Trophoblast cell (in vitro differentiated cells and primary cell): ENCODE measurements around the gene ABTB2.

ENCODE experiments used
- DNase-seq, 2 donors: peaks; one replicate each; pipeline ENCODE4 v3.0.0-alpha.2; 2016
- H2AFZ ChIP-seq: 2 replicates; pipeline ENCODE4 v1.6.1; 2013; ENCODE audit warnings: low read length, moderate library complexity, mild to moderate bottlenecking; ENCODE audit not compliant: insufficient read depth, poor library complexity
- H2AK5ac ChIP-seq: 2 replicates; pipeline ENCODE4 v1.6.1; 2013; ENCODE audit warnings: mild to moderate bottlenecking, low read length
- H2BK120ac ChIP-seq: 2 replicates; pipeline ENCODE4 v1.6.1; 2013; ENCODE audit warnings: low read length, mild to moderate bottlenecking, moderate library complexity; ENCODE audit not compliant: insufficient read depth, poor library complexity
- H2BK12ac ChIP-seq: 2 replicates; pipeline ENCODE4 v1.6.1; 2013; ENCODE audit warnings: mild to moderate bottlenecking, low read length, moderate library complexity
- H2BK5ac ChIP-seq: 2 replicates; pipeline ENCODE4 v1.6.1; 2013; ENCODE audit warnings: low read length, low read depth, moderate library complexity, mild to moderate bottlenecking; ENCODE audit not compliant: poor library complexity
- H3K14ac ChIP-seq: 2 replicates; pipeline ENCODE4 v1.6.1; 2013; ENCODE audit warnings: mild to moderate bottlenecking, low read length
- H3K18ac ChIP-seq: 2 replicates; pipeline ENCODE4 v1.6.1; 2013; ENCODE audit warnings: mild to moderate bottlenecking, low read length
- H3K23ac ChIP-seq: 2 replicates; pipeline ENCODE4 v1.6.1; 2013; ENCODE audit warnings: low read length
- H3K27ac ChIP-seq: 2 replicates; pipeline ENCODE4 v1.5.1; 2013; ENCODE audit warnings: low read depth, mild to moderate bottlenecking, inconsistent platforms, low read length, moderate library complexity
- H3K27me3 ChIP-seq: 2 replicates; pipeline ENCODE4 v1.6.1; 2013; ENCODE audit warnings: inconsistent platforms, mild to moderate bottlenecking, low read length, moderate library complexity; ENCODE audit not compliant: insufficient read depth
- H3K36me3 ChIP-seq, 2 experiments: 1 replicate in 1 of 2; 2 replicates in 1 of 2; pipeline ENCODE4 v1.6.1; 2013; ENCODE audit warnings: low read length in 2 of 2, mild to moderate bottlenecking in 2 of 2, moderate library complexity in 1 of 2; ENCODE audit not compliant: insufficient read depth in 2 of 2, control insufficient read depth in 1 of 2
- H3K4ac ChIP-seq: 2 replicates; pipeline ENCODE4 v1.6.1; 2013; ENCODE audit warnings: low read depth, mild to moderate bottlenecking, low read length, moderate library complexity
- H3K4me1 ChIP-seq, 2 experiments: 1 replicate in 1 of 2; 2 replicates in 1 of 2; pipeline ENCODE4 v1.6.1; 2013; ENCODE audit warnings: low read length in 2 of 2, mild to moderate bottlenecking in 2 of 2, moderate library complexity in 1 of 2; ENCODE audit not compliant: insufficient read depth in 2 of 2, control insufficient read depth in 1 of 2
- H3K4me2 ChIP-seq: 2 replicates; pipeline ENCODE4 v1.6.1; 2013; ENCODE audit warnings: inconsistent platforms, mild to moderate bottlenecking, low read length, moderate library complexity
- H3K4me3 ChIP-seq: 2 replicates; pipeline ENCODE4 v1.5.1; 2013; ENCODE audit warnings: mild to moderate bottlenecking, low read depth, low read length, inconsistent platforms
- H3K79me1 ChIP-seq: one replicate; pipeline ENCODE4 v1.6.1; 2013; ENCODE audit warnings: low read length
- H3K79me2 ChIP-seq: 2 replicates; pipeline ENCODE4 v1.6.1; 2013; ENCODE audit warnings: low read length, mild to moderate bottlenecking; ENCODE audit not compliant: control insufficient read depth, insufficient read depth, poor library complexity
- H3K9ac ChIP-seq: 2 replicates; pipeline ENCODE4 v1.6.1; 2013; ENCODE audit warnings: mild to moderate bottlenecking, low read length
- H3K9me3 ChIP-seq: 2 replicates; pipeline ENCODE4 v1.6.1; 2013; ENCODE audit warnings: low read depth, mild to moderate bottlenecking, control low read depth, inconsistent platforms, low read length; ENCODE audit not compliant: insufficient read depth
- H4K12ac ChIP-seq: 2 replicates; pipeline ENCODE4 v1.6.1; 2013; ENCODE audit warnings: low read depth, mild to moderate bottlenecking, low read length, moderate library complexity
- H4K8ac ChIP-seq: 2 replicates; pipeline ENCODE4 v1.6.1; 2013; ENCODE audit warnings: low read depth, mild to moderate bottlenecking, low read length, moderate library complexity
- H4K91ac ChIP-seq: one replicate; pipeline ENCODE4 v1.6.1; 2013; ENCODE audit warnings: low read depth, mild to moderate bottlenecking, low read length, moderate library complexity
- WGBS: extraction: QIAGEN DNeasy Blood & Tissue Kit; methylation state at CpG from one replicate; pipeline ENCODE4 v1.1.7; 2013; ENCODE audit warnings: missing lambda C conversion rate; ENCODE audit not compliant: insufficient read length, insufficient coverage; ENCODE audit errors: extremely low coverage; 5-methylcytosine and 5-hydroxymethylcytosine counted together

The ABTB2 gene

DNA sequence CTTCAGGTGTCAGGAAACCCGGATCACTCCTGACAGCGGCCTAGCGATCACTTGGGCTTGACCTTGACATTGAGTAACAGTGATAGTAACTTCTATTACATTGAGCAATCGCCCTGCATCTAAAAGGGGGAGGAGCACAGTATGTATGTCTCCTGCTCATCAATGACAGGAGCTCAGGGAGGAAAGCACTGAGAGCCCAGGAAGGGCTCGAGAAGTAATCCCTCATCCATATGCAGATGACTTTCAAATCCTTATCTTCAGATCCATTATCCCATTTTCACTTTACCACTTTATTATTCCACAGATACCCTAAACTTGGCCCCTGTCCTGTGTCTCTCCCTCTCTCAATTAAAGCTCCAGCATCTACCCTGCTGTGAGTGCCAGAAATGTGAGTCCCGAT lies 47.8 kb downstream of the ABTB2 start:
- no CpG with 5 or more reads among the region's 6 CpGs for WGBS
- no peak overlapping the region for H3K18ac ChIP-seq
- H3K14ac ChIP-seq: no peak overlapping the region
- no peak overlapping the region for H2AK5ac ChIP-seq
- H3K4me3 ChIP-seq: no peak overlapping the region
- peaks cover 8 to 10% of the 10 kb centered on the region in 2 experiments for H3K4me1 ChIP-seq
- H2AFZ ChIP-seq: no peak overlapping the region
- H2BK12ac ChIP-seq: no peak overlapping the region
- no peaks in the 10 kb centered on the region for H3K79me1 ChIP-seq
- H3K36me3 ChIP-seq: peaks cover 2 to 5% of the 10 kb centered on the region in 2 experiments
- H4K8ac ChIP-seq: no peak overlapping the region
- no peak overlapping the region for H3K4me2 ChIP-seq
- no peaks in the 10 kb centered on the region for H3K9me3 ChIP-seq
- no peak overlapping the region for H4K12ac ChIP-seq
- H2BK120ac ChIP-seq: no peak overlapping the region
- no peaks in the 10 kb centered on the region for H3K27me3 ChIP-seq
- no peak overlapping the region for H3K23ac ChIP-seq
- DNase-seq: peak in 1 of 2 donors; percentile 35
- H3K4ac ChIP-seq: peak overlapping the region; percentile 22
- no peaks in the 10 kb centered on the region for H3K79me2 ChIP-seq
- no peak overlapping the region for H2BK5ac ChIP-seq
- H4K91ac ChIP-seq: no peak overlapping the region
- no peak overlapping the region for H3K27ac ChIP-seq
- H3K9ac ChIP-seq: no peak overlapping the region

DNA sequence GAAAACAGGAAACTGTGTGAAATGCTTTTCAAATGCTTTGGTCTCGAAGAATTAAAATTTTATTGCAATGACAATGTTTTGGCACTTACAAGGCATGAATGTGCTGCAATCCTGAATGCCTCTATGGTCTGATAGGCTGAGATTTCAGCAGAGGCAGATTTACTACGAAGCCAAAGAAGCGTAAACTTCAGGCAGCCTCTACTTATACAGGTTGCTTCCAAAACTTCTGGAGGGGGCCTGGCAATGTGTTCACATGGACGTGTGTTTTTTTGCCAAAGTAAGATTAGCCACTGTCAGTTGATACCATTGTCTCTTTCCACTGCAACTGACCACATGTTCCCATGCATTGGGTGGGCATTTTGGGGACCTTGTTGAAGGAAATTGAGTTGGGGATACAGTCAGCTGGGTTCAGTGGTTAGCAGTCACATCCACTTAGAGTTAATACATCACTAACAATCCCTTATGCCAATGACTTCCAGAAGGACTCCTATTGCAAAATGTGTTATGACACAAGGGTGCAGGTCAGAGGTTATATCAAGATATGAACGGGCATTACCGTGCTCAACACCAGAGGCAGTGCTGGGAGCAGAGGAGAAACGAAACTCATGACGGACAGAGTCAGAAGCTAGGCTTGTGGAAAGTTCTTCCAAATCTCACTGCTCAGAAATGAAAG lies 48.8 kb downstream of the ABTB2 start:
- no peak overlapping the region for H2AFZ ChIP-seq
- no peak overlapping the region for H4K91ac ChIP-seq
- H3K4me3 ChIP-seq: no peak overlapping the region
- H3K9ac ChIP-seq: no peak overlapping the region
- no peak overlapping the region for H3K18ac ChIP-seq
- no peak overlapping the region for H4K12ac ChIP-seq
- H3K79me1 ChIP-seq: no peaks in the 10 kb centered on the region
- no peak overlapping the region for H4K8ac ChIP-seq
- H3K4ac ChIP-seq: no peak overlapping the region
- no peak overlapping the region for H2AK5ac ChIP-seq
- H2BK120ac ChIP-seq: no peak overlapping the region
- no peak overlapping the region for H3K14ac ChIP-seq
- no peak overlapping the region for H3K4me2 ChIP-seq
- H3K79me2 ChIP-seq: no peaks in the 10 kb centered on the region
- WGBS: no CpG with 5 or more reads among the region's 8 CpGs
- H2BK5ac ChIP-seq: no peak overlapping the region
- H3K23ac ChIP-seq: no peak overlapping the region
- H2BK12ac ChIP-seq: no peak overlapping the region
- H3K36me3 ChIP-seq: peaks cover 2 to 4% of the 10 kb centered on the region in 2 experiments
- peak; percentile 75 to 89 for DNase-seq
- H3K9me3 ChIP-seq: no peaks in the 10 kb centered on the region
- no peaks in the 10 kb centered on the region for H3K27me3 ChIP-seq
- H3K27ac ChIP-seq: no peak overlapping the region
- peaks cover 8 to 10% of the 10 kb centered on the region in 2 experiments for H3K4me1 ChIP-seq

DNA sequence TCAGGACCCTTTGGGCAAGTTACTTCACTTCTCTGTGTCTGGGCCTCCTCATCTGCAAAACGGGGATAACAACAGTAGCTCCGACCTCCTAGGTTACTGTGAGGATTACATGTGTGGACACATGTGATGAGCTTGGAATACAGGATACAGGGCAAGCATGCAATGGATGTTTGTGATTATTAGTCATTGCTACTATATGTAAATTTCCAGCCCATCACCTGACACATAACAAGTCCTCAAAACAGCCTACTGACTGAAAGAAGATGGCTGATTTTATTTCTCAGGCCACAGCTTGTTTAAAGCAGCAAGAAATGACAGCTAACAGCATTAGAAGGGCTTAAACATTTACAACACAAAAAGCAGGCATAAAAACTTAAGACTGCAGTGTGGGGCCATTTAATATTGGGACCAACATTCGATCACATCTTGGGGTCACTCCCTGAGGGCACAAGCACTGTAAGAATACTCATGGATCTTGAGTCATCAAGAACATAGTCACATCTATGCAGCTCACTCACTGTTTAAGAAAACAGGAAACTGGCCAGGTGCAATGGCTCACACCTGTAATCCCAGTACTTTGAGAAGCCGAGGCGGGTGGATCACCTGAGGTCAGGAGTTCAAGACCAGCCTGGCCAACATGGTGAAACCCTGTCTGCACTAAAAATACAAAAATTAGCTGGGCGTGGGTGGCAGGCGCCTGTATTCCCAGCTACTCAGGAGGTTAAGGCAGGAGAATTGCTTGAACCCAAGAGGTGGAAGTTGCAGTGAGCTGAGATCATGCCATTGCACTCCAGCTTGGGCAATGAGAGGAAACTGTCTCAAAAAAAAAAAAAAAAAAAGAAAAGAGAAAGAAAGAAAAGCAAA lies 49.5 kb downstream of the ABTB2 start:
- Histone ChIP-seq H3K79me1 (no peaks in the 10 kb centered on the region), H2BK5ac (no peak overlapping the region), H4K12ac (no peak overlapping the region), H3K23ac (no peak overlapping the region), H3K14ac (no peak overlapping the region), H3K4me2 (no peak overlapping the region), H3K9me3 (no peaks in the 10 kb centered on the region), H3K36me3 (no peaks in the 10 kb centered on the region), H4K8ac (no peak overlapping the region), H3K27ac (no peak overlapping the region), H2AK5ac (no peak overlapping the region), H3K4me3 (no peak overlapping the region), H2BK12ac (no peak overlapping the region), H4K91ac (no peak overlapping the region), H2BK120ac (no peak overlapping the region), H3K18ac (no peak overlapping the region), H3K9ac (no peak overlapping the region), H3K79me2 (no peaks in the 10 kb centered on the region), H2AFZ (no peak overlapping the region), H3K4me1 (peaks cover 5 to 9% of the 10 kb centered on the region in 2 experiments), H3K4ac (no peak overlapping the region), H3K27me3 (no peaks in the 10 kb centered on the region)
- peak; percentile 46 to 87 for DNase-seq
- no CpG with 5 or more reads among the region's 7 CpGs for WGBS

DNA sequence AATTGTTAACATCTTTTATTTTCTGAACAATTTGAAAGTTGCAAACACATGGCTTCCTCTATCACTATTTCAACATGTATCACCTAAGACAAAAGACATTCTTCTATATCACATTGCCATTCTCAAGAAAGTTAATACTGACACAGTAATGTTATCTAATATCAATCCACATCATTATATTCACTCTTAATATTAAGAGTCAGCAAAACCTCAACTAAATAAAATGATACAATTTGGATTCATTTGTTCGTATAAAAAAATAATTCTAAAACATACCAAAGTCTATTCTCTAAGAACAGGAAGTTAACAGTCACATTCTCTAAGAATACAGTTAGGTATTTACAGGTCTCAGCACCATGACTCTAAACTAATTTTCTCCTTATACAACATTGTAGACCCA lies 52.0 kb downstream of the ABTB2 start:
- no CpG with 5 or more reads among the region's 1 CpG for WGBS
- Histone ChIP-seq H3K14ac (no peak overlapping the region), H3K23ac (no peak overlapping the region), H2BK5ac (no peak overlapping the region), H3K4me3 (no peak overlapping the region), H3K4me2 (no peak overlapping the region), H3K9ac (no peak overlapping the region), H2BK120ac (no peak overlapping the region), H2BK12ac (no peak overlapping the region), H4K91ac (no peak overlapping the region), H3K4ac (no peak overlapping the region), H3K79me1 (no peaks in the 10 kb centered on the region), H4K8ac (no peak overlapping the region), H3K4me1 (peaks cover 13% of the 10 kb centered on the region in 2 experiments), H2AK5ac (no peak overlapping the region), H3K9me3 (no peaks in the 10 kb centered on the region), H3K79me2 (no peaks in the 10 kb centered on the region), H2AFZ (no peak overlapping the region), H3K27me3 (no peaks in the 10 kb centered on the region), H3K27ac (no peak overlapping the region), H3K18ac (no peak overlapping the region), H4K12ac (no peak overlapping the region), H3K36me3 (no peaks in the 10 kb centered on the region)
- DNase-seq: no peak
